IPS-18c (cell line): ENCODE measurements around the gene SLC25A34.

Source experiments
- H3K4me3 ChIP-seq: 2 replicates; pipeline ENCODE4 v1.7.0; 2013; ENCODE audit warnings: low read depth, mild to moderate bottlenecking, low read length, moderate library complexity; ENCODE audit not compliant: insufficient read depth
- H3K9me3 ChIP-seq: one replicate; pipeline ENCODE4 v1.6.1; 2013; ENCODE audit warnings: mild to moderate bottlenecking, low read length, moderate library complexity; ENCODE audit not compliant: control insufficient read depth, insufficient read depth

The SLC25A34 gene

GRCh38 chr1:15707239-15707925, 28.7 kb upstream of the SLC25A34 start:
- Histone ChIP-seq H3K9me3 (no peaks in the 10 kb centered on the region), H3K4me3 (no peak overlapping the region)

DNA sequence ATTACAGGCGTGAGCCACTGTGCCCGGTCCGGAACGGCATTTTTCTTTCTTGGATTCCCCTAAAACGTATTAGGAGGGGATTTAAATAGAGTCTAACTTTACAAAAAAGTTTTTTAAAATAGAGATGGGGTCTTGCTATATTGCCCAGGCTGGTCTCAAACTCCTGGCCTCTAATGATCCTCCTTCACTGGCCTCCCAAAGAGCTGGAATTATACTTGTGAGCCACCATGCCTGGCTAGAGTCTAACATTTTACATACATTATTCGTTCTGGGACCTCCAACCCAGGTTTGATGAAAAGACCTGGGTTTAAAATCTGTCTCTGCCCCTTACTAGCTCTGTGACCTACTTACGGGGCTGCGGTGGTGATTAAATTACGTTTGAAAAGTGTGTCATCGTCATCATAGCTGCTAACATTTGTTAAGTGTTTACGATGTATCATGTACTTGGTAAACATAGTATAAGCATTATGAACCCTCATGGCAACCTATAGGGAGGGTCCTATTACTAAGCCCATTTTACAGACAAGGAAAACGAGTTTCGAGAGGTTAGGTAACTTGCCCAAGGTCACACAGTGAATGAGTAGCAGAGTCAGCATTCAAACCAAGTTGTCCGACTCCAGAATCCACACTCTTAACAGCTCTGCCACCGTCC, 27.4 kb upstream of the SLC25A34 start:
- no peak overlapping the region for H3K4me3 ChIP-seq
- no peaks in the 10 kb centered on the region for H3K9me3 ChIP-seq

DNA sequence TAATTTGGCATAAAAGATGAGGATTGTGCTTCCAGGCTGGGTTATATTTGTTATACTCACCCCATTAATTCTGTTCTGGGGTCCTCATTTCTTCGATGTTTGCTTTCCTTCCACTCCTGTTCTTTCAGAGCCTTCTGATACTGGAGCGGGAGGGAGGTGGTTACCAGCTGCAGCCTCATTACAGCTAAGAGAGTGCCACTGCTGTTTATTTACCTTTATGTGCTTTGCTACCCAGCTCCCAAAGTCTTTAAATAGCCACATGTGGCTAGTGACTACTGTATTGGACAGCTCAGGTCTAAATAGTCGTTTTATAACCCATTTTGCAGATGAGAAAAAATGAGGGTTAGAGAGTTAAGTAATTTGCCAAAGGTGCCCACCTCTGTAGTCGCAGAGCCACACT, 26.8 kb upstream of the SLC25A34 start:
- H3K4me3 ChIP-seq, result no peak overlapping the region
- no peaks in the 10 kb centered on the region for H3K9me3 ChIP-seq

DNA sequence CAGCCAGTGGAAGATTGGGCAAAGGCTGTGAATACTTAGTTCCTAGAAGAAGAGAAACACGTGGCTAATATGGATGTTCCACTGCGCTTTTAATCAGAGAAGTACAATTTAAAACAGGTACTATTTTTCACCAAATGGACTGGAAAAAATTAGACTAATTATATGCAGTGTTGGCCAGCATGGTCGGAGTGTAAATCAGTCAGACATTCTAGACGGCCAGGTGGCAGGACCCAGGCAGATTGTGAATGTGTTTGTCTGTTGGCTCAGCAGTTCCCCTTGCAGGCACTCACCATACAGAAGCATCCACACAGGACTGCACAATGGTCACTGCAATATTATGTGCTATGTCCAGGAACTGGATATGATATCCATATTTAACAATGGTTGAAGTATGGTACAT, 23.9 kb upstream of the SLC25A34 start:
- Histone ChIP-seq H3K4me3 (no peak overlapping the region), H3K9me3 (no peaks in the 10 kb centered on the region)

DNA sequence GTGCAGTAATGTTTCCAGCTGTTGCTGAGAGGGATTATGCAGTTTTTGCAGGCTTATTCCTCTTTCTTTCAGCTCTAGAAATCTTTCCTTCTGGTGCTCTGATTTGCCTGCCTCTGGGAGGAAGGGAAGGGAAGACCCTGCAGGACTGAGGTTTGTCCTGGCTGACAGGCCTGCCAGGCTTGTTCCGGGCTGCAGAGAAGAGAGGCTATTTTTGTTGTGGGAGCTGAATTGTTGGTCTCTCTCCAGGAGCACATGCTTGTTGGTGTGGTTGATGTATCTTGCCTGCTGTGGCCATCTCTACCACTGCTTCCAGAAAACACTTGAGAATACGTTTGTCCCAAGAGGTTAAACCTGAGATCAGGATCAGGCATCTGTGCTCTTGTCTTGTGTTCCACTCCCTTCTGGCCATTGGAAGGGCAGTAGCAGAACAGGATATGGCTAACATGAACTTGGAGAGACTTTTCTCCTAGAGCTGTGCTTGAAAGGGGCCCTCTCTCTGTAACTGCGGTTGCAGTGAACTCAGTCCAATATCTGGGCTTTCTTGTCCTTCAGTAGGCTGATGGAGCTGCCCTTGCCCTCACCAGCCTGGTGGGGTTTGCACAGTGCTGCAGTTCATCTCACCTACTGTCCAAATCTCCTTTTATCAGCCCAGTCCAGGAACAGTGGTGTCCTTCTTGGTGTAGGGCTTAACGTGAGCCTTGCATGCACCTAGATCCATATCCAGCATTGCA, 21.5 kb upstream of the SLC25A34 start:
- Histone ChIP-seq H3K4me3 (no peak overlapping the region), H3K9me3 (no peaks in the 10 kb centered on the region)

- Histone ChIP-seq H3K9me3 (no peaks in the 10 kb centered on the region), H3K4me3 (no peak overlapping the region)
Measured at GRCh38 chr1:15717418-15718125, 18.5 kb upstream of the SLC25A34 start.

DNA sequence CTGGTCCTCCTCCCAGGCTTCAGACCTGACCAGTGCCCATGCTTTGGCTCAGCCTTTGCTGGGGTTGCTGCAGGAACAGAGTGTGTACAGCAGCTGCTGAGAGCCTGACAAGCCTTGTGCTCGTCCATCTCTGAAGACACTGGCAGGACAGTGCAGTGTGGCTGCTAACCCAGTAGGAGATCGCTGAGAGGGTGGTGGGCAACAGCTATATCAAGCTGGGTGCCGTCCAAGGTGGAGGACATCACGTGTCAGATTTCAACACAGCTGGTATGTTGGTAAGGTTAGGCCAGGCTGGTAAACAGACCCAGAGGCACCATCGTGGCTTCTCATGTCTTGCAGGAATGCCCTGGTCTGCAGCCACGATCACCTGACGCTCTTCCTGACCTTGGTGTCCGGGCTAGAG, 17.9 kb upstream of the SLC25A34 start:
- Histone ChIP-seq H3K9me3 (no peaks in the 10 kb centered on the region), H3K4me3 (no peak overlapping the region)

GRCh38 chr1:15719381-15720120, 16.5 kb upstream of the SLC25A34 start:
- Histone ChIP-seq H3K4me3 (no peak overlapping the region), H3K9me3 (no peaks in the 10 kb centered on the region)

DNA sequence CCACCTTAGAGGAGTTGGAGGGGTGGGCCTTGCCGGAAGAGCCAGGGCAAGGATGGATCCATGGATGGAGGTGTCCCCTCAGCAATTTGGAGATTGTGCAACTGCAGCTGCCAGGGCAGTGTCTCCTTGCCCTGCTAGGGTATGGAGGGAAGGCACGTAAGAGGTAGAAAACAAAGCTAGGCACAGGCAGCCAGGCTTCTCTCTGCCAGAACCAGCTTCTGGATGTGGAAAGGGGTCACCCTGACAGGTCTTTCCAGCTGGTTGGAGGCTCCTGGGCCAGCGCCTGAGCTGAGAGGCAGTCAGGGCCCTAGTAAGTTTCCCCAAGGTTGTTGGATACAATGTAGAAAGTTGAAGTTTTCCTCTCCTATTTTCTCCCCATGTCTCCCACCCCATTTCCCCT, 15.2 kb upstream of the SLC25A34 start:
- H3K9me3 ChIP-seq, result no peaks in the 10 kb centered on the region
- no peak overlapping the region for H3K4me3 ChIP-seq

DNA sequence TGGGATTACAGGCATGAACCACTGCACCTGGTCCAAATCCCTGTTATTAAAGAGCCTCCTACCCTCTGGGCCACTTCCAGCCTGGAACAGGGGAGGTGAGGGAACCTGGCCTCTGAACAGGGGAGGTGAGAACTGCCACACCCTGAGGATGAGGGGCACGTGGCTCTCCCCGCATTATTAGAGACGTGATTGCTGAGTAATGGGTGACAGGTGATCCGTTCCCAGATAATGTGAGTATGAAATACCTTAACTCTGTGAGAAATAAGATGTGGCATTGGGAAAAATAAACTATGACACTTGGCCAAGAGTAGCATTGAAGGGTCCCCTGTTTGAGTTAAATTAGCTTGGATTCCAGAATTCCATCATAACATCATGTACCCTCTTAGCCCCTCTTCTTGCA, 13.6 kb upstream of the SLC25A34 start:
- Histone ChIP-seq H3K4me3 (no peak overlapping the region), H3K9me3 (no peaks in the 10 kb centered on the region)

- no peaks in the 10 kb centered on the region for H3K9me3 ChIP-seq
- H3K4me3 ChIP-seq, result no peak overlapping the region
Measured at GRCh38 chr1:15722836-15723532, 13.1 kb upstream of the SLC25A34 start.

DNA sequence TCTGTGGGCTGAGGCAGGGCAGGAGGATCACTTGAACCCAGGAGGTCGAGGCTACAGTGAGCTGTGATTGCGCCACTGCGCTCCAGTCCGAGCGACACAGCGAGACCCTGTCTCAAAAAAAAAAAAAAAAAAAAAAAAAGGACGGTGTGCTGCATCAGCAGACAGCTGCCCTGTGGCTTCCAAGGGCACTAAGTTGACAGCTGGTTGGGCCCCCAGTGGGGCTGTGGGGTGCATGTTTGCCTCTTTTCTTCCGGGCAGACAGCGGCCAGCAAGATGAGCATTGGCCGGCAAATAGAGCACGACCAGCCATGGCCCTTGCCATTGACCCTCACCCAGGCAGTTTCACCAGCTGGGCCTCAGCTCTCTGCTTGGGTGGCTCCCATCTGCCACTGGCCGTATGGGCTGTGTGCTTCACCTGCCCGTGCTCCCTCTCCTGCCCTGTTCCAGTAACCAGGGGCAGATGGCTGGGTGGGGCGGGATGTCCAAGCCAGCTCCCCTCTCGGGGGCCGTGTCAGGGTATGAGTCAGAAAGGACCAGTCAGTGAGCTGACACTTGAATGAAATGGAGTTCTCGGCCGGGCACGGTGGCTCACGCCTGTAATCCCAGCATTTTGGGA, 12.3 kb upstream of the SLC25A34 start:
- Histone ChIP-seq H3K4me3 (no peak overlapping the region), H3K9me3 (no peaks in the 10 kb centered on the region)

DNA sequence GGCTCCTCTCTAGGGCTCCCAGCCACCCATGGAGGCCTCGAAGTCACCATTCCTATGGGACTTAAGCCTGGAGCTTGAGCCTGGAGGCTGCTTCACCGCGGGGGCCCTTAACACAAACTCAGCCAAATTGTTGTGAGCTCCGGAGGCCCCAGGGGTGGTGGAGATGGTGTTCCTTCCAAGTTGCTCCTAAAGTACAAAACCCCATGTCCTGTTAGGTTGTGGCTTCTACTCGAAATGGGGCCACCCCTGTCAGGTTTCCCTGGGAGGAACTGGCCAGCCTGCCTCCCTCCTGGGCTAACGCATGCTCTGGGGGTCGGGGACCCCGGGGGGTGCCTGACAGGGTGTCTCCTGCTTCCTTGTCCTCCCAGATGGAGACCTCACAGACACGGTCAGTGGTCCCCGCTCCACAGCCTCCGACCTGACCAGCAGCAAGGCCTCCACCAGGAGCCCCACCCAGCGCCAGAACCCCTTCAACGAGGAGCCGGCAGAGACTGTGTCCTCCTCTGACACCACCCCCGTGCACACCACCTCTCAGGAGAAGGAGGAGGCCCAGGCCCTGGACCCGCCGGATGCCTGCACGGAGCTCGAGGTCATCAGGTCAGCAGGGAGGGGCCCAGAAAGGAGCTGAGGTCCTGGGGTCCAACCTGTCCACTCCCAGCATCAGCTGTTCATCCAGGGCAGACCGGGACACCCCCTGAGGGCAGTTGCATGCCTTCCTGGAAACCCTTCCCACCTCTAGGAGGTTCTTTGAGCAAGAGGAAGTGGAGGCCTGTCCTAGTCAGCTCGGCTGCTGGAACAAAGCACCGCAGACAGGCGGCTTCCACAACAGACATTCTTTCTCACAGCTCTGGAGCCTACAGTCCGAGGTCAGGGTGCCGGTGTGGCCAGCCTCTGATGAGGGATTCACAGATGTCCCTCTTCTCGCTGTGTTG, 10.8 kb upstream of the SLC25A34 start:
- no peaks in the 10 kb centered on the region for H3K9me3 ChIP-seq
- no peak overlapping the region for H3K4me3 ChIP-seq

DNA sequence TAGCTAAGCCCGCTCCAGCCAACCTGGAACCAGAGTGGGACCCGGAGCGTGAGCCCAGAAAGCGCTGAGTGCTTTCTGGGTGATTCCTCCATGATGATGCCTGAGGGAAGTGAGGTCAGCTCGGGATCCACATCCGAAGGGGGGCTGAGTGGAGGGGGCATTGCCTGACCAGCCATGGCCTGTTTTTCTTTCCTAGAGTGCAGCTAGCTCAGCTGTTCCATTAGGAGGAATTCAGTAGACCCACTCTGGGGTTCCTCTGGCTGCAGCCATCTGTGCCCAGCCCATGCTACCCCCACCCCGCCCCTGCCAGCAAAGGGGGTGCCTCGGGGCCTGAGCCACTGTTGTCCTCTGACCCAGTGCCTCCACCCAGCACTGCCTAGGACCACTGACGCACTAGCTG, 9.6 kb upstream of the SLC25A34 start:
- Histone ChIP-seq H3K4me3 (no peak overlapping the region), H3K9me3 (no peaks in the 10 kb centered on the region)

DNA sequence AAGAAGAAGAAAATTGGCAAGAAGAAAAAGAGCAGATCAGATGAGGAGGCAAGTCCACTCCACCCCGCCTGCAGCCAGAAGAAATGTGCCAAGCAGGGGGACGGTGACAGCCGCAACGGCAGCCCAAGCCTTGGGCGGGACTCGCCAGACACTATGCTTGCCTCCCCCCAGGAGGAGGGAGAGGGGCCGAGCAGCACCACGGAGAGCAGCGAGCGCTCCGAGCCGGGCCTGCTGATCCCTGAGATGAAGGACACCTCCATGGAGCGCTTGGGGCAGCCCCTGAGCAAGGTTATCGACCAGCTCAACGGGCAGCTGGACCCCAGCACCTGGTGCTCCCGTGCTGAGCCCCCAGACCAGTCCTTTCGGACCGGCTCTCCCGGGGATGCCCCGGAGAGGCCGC, 9.0 kb upstream of the SLC25A34 start:
- no peaks in the 10 kb centered on the region for H3K9me3 ChIP-seq
- no peak overlapping the region for H3K4me3 ChIP-seq
